DND-41 (cell line): ENCODE data around the gene CD200.

Source experiments
- EZH2 ChIP-seq: IDR thresholded peaks from 3 replicates; pipeline ENCODE4 v1.6.1; 2012; ENCODE audit warnings: borderline replicate concordance, low read depth, mild to moderate bottlenecking, moderate library complexity, low read length, inconsistent platforms; ENCODE audit not compliant: severe bottlenecking
- TF ChIP-seq, protein P1 (sequence below): IDR thresholded peaks from 2 replicates; pipeline ENCODE4 v1.5.1; 2012; ENCODE audit warnings: borderline replicate concordance, low read length, moderate library complexity, mild to moderate bottlenecking; ENCODE audit not compliant: poor library complexity, severe bottlenecking; ENCODE audit errors: extremely low read depth

GRCh38 chr3:112373924-112374323 lies 41.0 kb downstream of the CD200 start:
- TF ChIP-seq, protein P1, sequence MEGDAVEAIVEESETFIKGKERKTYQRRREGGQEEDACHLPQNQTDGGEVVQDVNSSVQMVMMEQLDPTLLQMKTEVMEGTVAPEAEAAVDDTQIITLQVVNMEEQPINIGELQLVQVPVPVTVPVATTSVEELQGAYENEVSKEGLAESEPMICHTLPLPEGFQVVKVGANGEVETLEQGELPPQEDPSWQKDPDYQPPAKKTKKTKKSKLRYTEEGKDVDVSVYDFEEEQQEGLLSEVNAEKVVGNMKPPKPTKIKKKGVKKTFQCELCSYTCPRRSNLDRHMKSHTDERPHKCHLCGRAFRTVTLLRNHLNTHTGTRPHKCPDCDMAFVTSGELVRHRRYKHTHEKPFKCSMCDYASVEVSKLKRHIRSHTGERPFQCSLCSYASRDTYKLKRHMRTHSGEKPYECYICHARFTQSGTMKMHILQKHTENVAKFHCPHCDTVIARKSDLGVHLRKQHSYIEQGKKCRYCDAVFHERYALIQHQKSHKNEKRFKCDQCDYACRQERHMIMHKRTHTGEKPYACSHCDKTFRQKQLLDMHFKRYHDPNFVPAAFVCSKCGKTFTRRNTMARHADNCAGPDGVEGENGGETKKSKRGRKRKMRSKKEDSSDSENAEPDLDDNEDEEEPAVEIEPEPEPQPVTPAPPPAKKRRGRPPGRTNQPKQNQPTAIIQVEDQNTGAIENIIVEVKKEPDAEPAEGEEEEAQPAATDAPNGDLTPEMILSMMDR, result no peak
- no peak for TF ChIP-seq EZH2
